ENCODE measurements around the gene LKAAEAR1. TPM values are rescaled to one million over a fixed set of nuclear protein-coding genes. Genes with fewer than 3 reads are reported as not detected.

LKAAEAR1 gene
- polyA plus RNA-seq, 1 experiment = not detected

GRCh38 chr20:64065062-64065973 is 18.9 kb downstream of the LKAAEAR1 start:
- POLR2A ChIA-PET = no interaction called here
- H3K4me3 ChIP-seq (ENCODE audit: low read depth, low read length) = no peak overlapping the region
- H3K27me3 ChIP-seq (ENCODE audit: control insufficient read depth, insufficient read depth, low read length) = no peaks in the 10 kb centered on the region
- CTCF ChIA-PET = interaction anchor here (0.9 to 1.9 kb wide), 6 partner anchors 18 to 88 kb away, joined by 3 to 6 read pairs (median 4); partner anchors contain the start of gene PRPF6
- no peak for DNase-seq (ENCODE audit: low read depth)
- TF ChIP-seq CTCF (IDR thresholded peaks at IDR 0.05; ENCODE audit: insufficient read depth, low read depth, low read length) = no peak
- no peaks in the 10 kb centered on the region for H3K36me3 ChIP-seq (ENCODE audit: control insufficient read depth, insufficient read depth, low read length)

- H3K27me3 ChIP-seq (ENCODE audit: control insufficient read depth, insufficient read depth, low read length) = no peaks in the 10 kb centered on the region
- no peaks in the 10 kb centered on the region for H3K36me3 ChIP-seq (ENCODE audit: control insufficient read depth, insufficient read depth, low read length)
- no peak for TF ChIP-seq CTCF (IDR thresholded peaks at IDR 0.05; ENCODE audit: insufficient read depth, low read depth, low read length)
- CTCF ChIA-PET = interaction anchor here (1.9 kb wide), 1 partner anchor 56 kb away, joined by 6 read pairs; no protein-coding TSS in a partner anchor
- POLR2A ChIA-PET = no interaction called here
- DNase-seq (ENCODE audit: low read depth) = peak; percentile 10
- H3K4me3 ChIP-seq (ENCODE audit: low read depth, low read length) = peak overlapping the region; percentile 83
Observed at GRCh38 chr20:64064145-64064698, 20.0 kb downstream of the LKAAEAR1 start.

GRCh38 chr20:64063389-64064144 is 20.6 kb downstream of the LKAAEAR1 start:
- DNase-seq (ENCODE audit: low read depth) = no peak
- Histone ChIP-seq H3K4me3 (ENCODE audit: low read depth, low read length) (peak overlapping the region; percentile 83), H3K27me3 (ENCODE audit: control insufficient read depth, insufficient read depth, low read length) (no peaks in the 10 kb centered on the region), H3K36me3 (ENCODE audit: control insufficient read depth, insufficient read depth, low read length) (no peaks in the 10 kb centered on the region)
- POLR2A ChIA-PET = no interaction called here
- CTCF ChIA-PET = interaction anchor here (1.0 to 2.7 kb wide), 4 partner anchors 10 to 57 kb away, joined by 3 to 21 read pairs (median 6); partner anchors contain the start of gene OPRL1
- no peak for TF ChIP-seq CTCF (IDR thresholded peaks at IDR 0.05; ENCODE audit: insufficient read depth, low read depth, low read length)

GRCh38 chr20:64062596-64063388 is 21.4 kb downstream of the LKAAEAR1 start, which contains the start of gene TCEA2:
TSS of gene TCEA2 (plus strand) at chr20:64063198. CDS start at chr20:64063313, 115 bp downstream.
- no peaks in the 10 kb centered on the region for H3K36me3 ChIP-seq (ENCODE audit: control insufficient read depth, insufficient read depth, low read length)
- peak within 1 kb of the TSS; percentile 83 for H3K4me3 ChIP-seq (ENCODE audit: low read depth, low read length)
- peak; percentile 60 for DNase-seq (ENCODE audit: low read depth)
- ChIA-PET POLR2A (no interaction called here), CTCF (interaction anchor here (1.0 to 2.7 kb wide), 4 partner anchors 9 to 82 kb away, joined by 3 to 21 read pairs (median 4); partner anchors contain the start of gene OPRL1)
- no peaks in the 10 kb centered on the region for H3K27me3 ChIP-seq (ENCODE audit: control insufficient read depth, insufficient read depth, low read length)
- no peak for TF ChIP-seq CTCF (IDR thresholded peaks at IDR 0.05; ENCODE audit: insufficient read depth, low read depth, low read length)
